Mesothelial cell of epicardium (in vitro differentiated cells): ENCODE measurements around the gene ARHGDIA. TPM values are rescaled to one million over a fixed set of nuclear protein-coding genes. Genes with fewer than 3 reads are reported as not detected.

Experiments used
- DNase-seq, 2 experiments: peaks; one replicate each; pipeline ENCODE4 v3.0.0; 2021; ENCODE audit warnings: low spot score in 2 of 2; ENCODE audit not compliant: unreplicated experiment in 2 of 2
- H3K27ac Mint-ChIP-seq: 2 replicates; pipeline ENCODE4 v1.8.0; 2021; ENCODE audit warnings: mixed read lengths
- H3K27me3 Mint-ChIP-seq: 2 replicates; pipeline ENCODE4 v1.8.0; 2021; ENCODE audit warnings: low read depth, mixed read lengths
- H3K36me3 Mint-ChIP-seq: 2 replicates; pipeline ENCODE4 v1.8.0; 2021; ENCODE audit warnings: mixed read lengths
- H3K4me1 Mint-ChIP-seq: 2 replicates; pipeline ENCODE4 v1.8.0; 2021; ENCODE audit warnings: mixed read lengths
- H3K4me3 Mint-ChIP-seq: 2 replicates; pipeline ENCODE4 v1.8.0; 2021; ENCODE audit warnings: mild to moderate bottlenecking, moderate library complexity, mixed read lengths
- H3K9me3 Mint-ChIP-seq: 2 replicates; pipeline ENCODE4 v1.8.0; 2021; ENCODE audit warnings: mixed read lengths
- total RNA-seq: library from RNA; stranded (reverse); gene quantifications from 3 replicates; pipeline ENCODE4 v1.2.1, GENCODE V29; 2021
- TF ChIP-seq, protein P1 (sequence below): fragments of 200-600 bp; sonication (generic); IDR thresholded peaks from one replicate; pipeline ENCODE4 v1.5.0; 2021; ENCODE audit warnings: antibody characterized with exemption; ENCODE audit not compliant: unreplicated experiment

The ARHGDIA gene
- total RNA-seq, 1 donor from 2014 or later, result 258 TPM

DNA sequence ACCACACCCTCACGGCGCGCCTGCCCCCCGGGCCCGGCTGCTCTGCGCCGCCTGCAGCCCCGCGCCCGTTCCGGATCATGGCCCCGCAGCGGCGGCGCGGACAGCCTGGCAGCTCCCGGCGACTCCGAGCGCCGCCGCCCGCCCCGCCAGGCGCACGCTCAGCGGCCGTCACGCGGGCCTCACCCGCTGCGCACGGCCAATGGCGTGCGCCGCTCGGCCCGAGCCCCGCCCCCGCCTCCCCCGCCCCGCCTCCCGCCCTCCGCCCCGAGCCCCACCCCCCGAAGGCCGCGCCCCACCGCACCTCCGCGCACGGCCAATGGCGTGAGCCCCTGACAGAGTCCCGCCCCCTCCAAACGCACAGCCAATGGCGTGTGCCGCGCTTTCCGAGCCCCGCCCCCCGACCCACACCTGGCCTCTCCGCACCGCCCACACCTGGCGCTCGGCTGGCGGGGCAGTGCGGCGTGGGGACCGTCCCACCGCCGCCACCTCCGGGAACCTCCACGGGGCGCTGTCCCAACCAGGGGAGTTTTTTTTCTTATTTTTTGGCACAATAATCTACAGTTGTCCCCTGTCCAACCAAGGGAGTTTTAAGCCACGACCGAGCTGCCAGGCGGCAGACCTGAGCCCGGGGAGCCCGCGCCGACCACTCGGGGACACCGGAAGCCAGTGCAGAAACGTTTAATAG is 40.3 kb upstream of the ARHGDIA start, which contains the start of gene PCYT2:
Gene PCYT2, minus strand, starts transcription at position 123 of the 685 bp plus-strand sequence. Its CDS starts 44 bp downstream, at position 79.
- peak; percentile 91 to 92 for DNase-seq

DNA sequence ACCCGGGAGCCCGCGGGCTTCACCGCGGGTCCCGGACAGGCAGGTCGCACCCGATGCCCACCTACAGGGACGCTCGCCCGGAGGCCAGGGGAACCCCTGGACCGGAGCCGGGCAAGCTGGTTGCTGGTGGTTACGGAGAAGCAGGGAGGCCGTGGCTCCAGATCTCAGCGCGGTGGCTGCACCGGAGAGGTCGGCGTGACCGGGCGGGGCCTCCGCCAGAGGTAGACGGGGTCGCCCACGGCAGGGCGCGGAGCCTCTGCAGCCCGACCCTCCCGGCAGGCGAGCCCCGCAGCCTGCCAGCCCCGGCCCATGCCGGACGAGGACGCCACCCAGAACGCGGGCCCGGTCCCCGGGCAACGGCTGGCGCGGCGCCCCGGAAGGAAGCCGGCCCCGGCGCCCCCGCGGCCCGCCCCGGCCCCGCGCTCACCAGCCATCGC is 39.7 kb upstream of the ARHGDIA start:
- Mint-ChIP-seq H3K27me3 (no peaks in the 10 kb centered on the region), H3K4me1 (peaks cover 3% of the 10 kb centered on the region), H3K4me3 (peak overlapping the region; percentile 82), H3K9me3 (no peaks in the 10 kb centered on the region), H3K36me3 (peaks cover 11% of the 10 kb centered on the region), H3K27ac (no peak overlapping the region)
- TF ChIP-seq, protein P1, sequence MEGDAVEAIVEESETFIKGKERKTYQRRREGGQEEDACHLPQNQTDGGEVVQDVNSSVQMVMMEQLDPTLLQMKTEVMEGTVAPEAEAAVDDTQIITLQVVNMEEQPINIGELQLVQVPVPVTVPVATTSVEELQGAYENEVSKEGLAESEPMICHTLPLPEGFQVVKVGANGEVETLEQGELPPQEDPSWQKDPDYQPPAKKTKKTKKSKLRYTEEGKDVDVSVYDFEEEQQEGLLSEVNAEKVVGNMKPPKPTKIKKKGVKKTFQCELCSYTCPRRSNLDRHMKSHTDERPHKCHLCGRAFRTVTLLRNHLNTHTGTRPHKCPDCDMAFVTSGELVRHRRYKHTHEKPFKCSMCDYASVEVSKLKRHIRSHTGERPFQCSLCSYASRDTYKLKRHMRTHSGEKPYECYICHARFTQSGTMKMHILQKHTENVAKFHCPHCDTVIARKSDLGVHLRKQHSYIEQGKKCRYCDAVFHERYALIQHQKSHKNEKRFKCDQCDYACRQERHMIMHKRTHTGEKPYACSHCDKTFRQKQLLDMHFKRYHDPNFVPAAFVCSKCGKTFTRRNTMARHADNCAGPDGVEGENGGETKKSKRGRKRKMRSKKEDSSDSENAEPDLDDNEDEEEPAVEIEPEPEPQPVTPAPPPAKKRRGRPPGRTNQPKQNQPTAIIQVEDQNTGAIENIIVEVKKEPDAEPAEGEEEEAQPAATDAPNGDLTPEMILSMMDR, result no peak
- peak in 1 of 2 experiments; percentile 55 for DNase-seq

More for the DNA sequence above, 40.3 kb upstream of the ARHGDIA start, which contains the start of gene PCYT2:
- peaks cover 11% of the 10 kb centered on the region for H3K36me3 Mint-ChIP-seq
- peak within 1 kb of the TSS; percentile 82 for H3K4me3 Mint-ChIP-seq
- TF ChIP-seq, protein P1, result peak; percentile 35
- peaks cover 3% of the 10 kb centered on the region for H3K4me1 Mint-ChIP-seq
- no peaks in the 10 kb centered on the region for H3K9me3 Mint-ChIP-seq
- H3K27ac Mint-ChIP-seq, result peak within 1 kb of the TSS; percentile 64
- no peaks in the 10 kb centered on the region for H3K27me3 Mint-ChIP-seq

DNA sequence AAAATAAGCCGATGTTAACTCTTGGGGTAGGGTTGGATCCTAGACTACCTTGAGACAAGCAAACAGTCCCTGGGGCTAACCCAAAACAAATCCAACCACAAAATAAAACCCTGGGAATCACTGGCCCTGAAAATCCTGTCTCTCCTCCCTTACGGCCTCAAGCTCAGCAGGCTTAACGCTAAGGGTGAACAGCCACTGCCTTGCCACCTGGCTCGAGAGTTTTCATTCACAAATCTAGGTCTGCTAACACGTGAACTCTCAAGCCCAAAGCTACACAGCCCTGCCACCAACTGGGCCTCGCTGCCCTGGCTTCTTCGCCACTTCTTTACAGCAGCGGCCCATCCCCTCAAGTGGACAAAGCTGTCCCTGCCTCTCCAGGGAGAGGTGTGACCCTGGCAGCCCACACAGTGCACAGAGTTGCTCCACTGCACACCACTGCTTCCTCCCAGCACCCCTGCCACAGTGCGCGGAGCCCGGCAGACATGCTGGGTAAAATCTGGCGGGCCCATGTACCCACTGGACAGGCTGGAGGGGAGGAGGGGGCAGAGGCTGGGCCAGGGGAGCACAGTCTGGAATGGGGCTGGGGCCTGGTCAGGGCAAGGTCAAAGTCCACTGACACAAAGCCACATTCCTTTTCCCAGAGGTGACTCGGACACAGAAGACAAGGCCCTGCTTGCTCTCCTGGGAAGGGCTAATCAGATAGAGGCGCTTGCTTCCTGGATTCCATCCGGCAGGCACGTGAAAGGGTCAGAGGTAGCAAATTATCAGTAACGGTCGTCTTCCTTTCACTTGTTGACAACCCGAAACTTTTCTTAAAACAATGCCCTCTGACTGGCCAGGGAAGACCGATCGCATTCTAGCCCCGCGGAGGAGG is 39.1 kb upstream of the ARHGDIA start:
- peak overlapping the region; percentile 64 for H3K27ac Mint-ChIP-seq
- no peaks in the 10 kb centered on the region for H3K27me3 Mint-ChIP-seq
- peak overlapping the region; percentile 82 for H3K4me3 Mint-ChIP-seq
- no peaks in the 10 kb centered on the region for H3K9me3 Mint-ChIP-seq
- TF ChIP-seq, protein P1, result no peak
- H3K4me1 Mint-ChIP-seq, result peaks cover 3% of the 10 kb centered on the region
- DNase-seq, result no peak
- peaks cover 11% of the 10 kb centered on the region for H3K36me3 Mint-ChIP-seq

DNA sequence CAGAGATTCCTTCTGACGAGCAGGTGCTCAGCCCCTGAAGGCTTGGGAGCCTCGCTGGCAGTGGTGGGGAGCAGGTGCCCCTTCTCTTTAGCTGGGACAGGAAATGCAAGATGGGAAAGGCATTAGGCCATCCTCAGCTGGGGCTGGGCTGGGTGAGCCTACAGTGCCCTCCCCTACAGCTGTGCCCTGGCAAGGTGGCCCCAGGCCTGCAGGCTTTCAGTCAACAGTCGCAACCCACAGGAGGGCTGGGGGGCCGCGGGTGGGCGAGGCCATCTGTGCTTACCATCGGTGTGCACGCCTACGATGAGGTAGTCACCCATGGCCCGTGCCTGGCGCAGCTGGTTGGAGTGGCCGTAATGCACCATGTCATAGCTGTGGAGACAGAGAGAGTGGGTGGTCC is 38.1 kb upstream of the ARHGDIA start:
- TF ChIP-seq, protein P1, result no peak
- peaks cover 11% of the 10 kb centered on the region for H3K36me3 Mint-ChIP-seq
- H3K9me3 Mint-ChIP-seq, result no peaks in the 10 kb centered on the region
- DNase-seq, result no peak
- no peaks in the 10 kb centered on the region for H3K27me3 Mint-ChIP-seq
- H3K4me3 Mint-ChIP-seq, result peak overlapping the region; percentile 22
- H3K27ac Mint-ChIP-seq, result no peak overlapping the region
- H3K4me1 Mint-ChIP-seq, result peaks cover 3% of the 10 kb centered on the region

DNA sequence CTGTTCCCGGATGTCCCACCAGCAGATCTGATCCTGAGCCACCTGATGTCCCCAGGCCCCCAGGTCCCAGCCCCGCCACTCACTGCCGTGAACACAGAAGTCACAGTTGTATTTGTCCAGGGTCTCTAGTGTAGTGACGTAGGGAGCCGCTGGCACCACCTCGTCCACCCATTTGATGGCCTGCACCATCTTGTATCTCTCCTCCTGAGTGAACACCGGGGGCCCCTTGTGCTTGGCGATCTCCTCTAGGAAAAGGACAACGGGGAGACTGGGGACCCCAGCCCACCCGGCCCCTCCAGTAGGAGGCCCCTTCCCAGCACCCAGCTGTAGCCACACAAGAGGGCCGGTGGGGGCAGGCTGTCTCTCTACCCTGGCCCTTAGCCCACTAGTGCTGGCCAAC is 37.7 kb upstream of the ARHGDIA start:
- peaks cover 11% of the 10 kb centered on the region for H3K36me3 Mint-ChIP-seq
- H3K27me3 Mint-ChIP-seq, result no peaks in the 10 kb centered on the region
- H3K4me3 Mint-ChIP-seq, result no peak overlapping the region
- no peaks in the 10 kb centered on the region for H3K9me3 Mint-ChIP-seq
- TF ChIP-seq, protein P1, result no peak
- DNase-seq, result no peak
- no peak overlapping the region for H3K27ac Mint-ChIP-seq
- H3K4me1 Mint-ChIP-seq, result peaks cover 3% of the 10 kb centered on the region
